ENCODE measurements around the gene CNTN6.

CNTN6 gene

DNA sequence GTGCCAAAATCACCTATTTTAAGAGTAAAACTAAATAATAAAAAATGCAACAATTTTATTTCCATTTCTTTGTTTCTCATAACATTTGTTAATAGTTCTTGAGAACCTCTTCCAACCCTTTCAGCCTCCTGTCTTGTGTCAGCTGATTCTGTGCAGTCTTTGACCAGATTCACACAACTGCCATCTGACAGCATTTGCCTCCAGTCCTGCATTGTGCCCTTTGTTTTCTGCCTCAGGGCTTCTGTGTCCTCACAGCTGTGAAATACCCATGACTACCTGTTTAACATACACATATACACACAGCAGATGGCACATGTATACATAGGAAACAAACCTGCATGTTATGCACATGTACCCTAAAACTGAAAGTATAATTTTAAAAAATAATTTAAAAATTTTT lies 13.2 kb upstream of the CNTN6 start:
- TF ChIP-seq, protein P1, sequence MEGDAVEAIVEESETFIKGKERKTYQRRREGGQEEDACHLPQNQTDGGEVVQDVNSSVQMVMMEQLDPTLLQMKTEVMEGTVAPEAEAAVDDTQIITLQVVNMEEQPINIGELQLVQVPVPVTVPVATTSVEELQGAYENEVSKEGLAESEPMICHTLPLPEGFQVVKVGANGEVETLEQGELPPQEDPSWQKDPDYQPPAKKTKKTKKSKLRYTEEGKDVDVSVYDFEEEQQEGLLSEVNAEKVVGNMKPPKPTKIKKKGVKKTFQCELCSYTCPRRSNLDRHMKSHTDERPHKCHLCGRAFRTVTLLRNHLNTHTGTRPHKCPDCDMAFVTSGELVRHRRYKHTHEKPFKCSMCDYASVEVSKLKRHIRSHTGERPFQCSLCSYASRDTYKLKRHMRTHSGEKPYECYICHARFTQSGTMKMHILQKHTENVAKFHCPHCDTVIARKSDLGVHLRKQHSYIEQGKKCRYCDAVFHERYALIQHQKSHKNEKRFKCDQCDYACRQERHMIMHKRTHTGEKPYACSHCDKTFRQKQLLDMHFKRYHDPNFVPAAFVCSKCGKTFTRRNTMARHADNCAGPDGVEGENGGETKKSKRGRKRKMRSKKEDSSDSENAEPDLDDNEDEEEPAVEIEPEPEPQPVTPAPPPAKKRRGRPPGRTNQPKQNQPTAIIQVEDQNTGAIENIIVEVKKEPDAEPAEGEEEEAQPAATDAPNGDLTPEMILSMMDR (IDR thresholded peaks at IDR 0.05; ENCODE audit: low read depth, low read length): no peak

DNA sequence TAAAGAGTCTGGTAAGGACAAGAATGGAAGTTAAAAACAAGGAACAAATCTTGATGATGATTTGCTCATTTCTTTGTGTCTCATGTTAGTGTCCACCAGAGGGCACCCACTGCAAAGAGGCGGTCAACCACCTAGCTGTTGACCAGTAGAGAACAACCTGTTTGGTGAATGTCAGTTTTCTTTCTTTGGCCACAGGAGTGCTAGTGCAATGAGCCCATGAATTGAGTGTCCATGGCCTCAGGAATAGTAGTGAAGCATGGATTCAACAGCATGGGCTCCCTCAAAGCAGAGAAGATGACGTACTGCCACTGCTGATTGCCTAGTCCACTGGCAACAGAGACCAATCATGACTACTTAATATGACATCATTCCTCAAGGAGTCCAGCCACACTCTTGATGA lies 10.7 kb upstream of the CNTN6 start:
- TF ChIP-seq, protein P1 (IDR thresholded peaks at IDR 0.05; ENCODE audit: low read depth, low read length): peak; percentile 50
- DNase-seq (ENCODE audit: extremely low read depth, low read depth): no peak

More for the DNA sequence above, 13.2 kb upstream of the CNTN6 start:
- no peak for DNase-seq (ENCODE audit: extremely low read depth, low read depth)

DNA sequence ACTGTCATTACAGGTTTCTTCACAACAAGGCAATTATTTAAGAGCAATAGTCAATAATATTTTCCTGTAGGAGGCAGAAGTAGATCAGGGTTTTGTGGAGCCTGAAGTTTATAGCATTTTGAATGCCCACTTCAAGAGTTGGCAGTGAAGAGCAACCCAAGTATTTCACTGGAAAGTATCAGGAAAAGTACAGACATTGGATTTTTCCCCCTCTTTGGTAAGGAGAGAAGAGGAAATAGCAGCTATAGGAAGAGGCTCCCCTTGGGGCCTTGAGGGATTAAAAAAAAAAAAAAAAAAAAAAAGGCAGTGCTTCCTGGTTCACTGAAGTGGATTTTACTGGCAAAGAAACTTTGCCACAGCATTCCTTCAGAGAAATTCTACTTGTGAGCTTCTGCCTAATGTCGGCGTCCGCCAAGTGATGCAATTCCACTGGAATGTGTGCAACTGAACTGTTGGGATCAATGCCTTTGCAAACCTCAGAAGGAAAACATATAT lies 5.7 kb upstream of the CNTN6 start:
- TF ChIP-seq, protein P1 (IDR thresholded peaks at IDR 0.05; ENCODE audit: low read depth, low read length): no peak; the same call in none of the 2 replicates
- DNase-seq (ENCODE audit: extremely low read depth, low read depth): peak; percentile 28

DNA sequence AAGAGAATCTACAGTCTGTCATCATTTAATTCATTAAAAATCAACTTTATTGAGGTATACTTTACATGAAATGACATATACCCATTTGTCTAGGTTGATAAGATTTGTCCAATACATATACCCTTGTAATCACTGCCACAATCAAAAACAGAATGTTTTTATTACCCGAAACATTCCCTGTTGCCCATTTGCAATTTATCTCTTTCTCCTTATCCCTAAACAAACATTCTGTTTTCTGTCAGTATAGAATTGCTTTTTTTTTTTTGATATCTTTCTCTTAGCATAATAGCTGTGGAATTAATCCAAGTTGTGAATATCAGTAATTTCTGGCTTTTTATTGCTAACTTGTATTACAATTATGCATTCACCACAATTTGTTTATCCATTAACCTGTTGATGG lies 4.3 kb upstream of the CNTN6 start:
- TF ChIP-seq, protein P1 (IDR thresholded peaks at IDR 0.05; ENCODE audit: low read depth, low read length): no peak
- DNase-seq (ENCODE audit: extremely low read depth, low read depth): no peak

DNA sequence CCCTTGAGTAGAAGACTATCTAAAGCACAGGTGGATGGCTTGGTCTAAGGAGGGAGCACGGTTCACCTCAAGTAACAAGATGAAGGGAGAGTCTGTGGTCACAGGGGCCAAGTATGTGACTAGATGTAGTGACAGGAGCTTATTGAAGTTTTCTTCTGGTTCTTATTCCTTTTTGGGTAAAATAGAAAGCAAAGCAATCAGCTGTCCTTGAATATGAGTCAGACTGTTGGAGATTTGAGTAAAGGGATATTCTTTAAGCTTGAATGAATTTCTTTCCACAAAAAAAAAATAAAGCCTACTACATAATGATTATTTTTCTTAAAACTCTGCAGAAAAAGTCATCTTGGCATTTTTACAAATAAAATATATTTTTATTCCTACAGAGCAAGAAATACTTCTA lies 1.5 kb upstream of the CNTN6 start:
- TF ChIP-seq, protein P1 (IDR thresholded peaks at IDR 0.05; ENCODE audit: low read depth, low read length): no peak

DNA sequence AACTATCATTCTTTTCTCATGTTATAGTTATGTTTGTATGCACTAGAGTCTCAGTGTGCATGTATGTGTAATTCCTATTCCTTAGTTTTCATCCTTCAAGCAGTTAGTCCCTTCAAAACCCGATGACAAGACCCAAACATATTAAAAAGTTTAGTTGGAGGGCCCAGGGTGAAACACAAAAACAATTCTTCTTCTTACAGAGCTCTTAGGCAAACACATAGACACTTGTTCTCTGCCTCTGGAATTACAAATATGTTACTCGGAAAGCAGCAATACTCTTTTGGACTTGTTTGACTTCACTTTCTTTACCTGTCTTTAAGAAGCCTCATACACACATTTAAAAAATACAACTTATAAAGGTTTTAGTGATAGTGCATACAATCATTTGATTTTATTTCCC lies 763 bp upstream of the CNTN6 start:
- TF ChIP-seq, protein P1 (IDR thresholded peaks at IDR 0.05; ENCODE audit: low read depth, low read length): no peak
- DNase-seq (ENCODE audit: extremely low read depth, low read depth): no peak

More for the DNA sequence above, 1.5 kb upstream of the CNTN6 start:
- DNase-seq (ENCODE audit: extremely low read depth, low read depth): no peak

DNA sequence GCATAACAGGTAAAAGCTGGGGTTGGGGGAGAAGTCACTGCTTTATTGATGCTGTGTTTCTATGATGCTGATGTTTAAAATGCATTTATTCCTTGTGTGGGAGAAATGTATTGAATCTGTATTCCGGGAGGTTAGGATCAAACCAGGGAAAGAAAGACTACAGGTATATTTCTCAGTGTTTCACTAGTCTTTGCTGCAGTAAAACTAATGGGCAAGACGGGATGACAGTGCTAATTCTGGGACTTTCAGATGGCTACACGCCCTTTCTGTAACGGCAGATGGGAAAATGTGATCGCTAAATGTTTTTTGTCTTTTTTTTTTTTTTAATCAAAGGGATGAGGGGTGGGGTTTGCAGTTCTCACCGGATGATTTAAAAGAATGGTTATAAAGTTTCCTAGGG lies 393 bp downstream of the CNTN6 start:
- TF ChIP-seq, protein P1 (IDR thresholded peaks at IDR 0.05; ENCODE audit: low read depth, low read length): no peak

More for the DNA sequence above, 393 bp downstream of the CNTN6 start:
- no peak for DNase-seq (ENCODE audit: extremely low read depth, low read depth)
